GM19035 (cell line): ENCODE results near the gene DLX3.

Experiments used
- ATAC-seq: cut with Tn5 transposase; IDR thresholded peaks from one replicate; pipeline ENCODE4 v1.9.1; 2021; ENCODE audit not compliant: unreplicated experiment

Gene DLX3

DNA sequence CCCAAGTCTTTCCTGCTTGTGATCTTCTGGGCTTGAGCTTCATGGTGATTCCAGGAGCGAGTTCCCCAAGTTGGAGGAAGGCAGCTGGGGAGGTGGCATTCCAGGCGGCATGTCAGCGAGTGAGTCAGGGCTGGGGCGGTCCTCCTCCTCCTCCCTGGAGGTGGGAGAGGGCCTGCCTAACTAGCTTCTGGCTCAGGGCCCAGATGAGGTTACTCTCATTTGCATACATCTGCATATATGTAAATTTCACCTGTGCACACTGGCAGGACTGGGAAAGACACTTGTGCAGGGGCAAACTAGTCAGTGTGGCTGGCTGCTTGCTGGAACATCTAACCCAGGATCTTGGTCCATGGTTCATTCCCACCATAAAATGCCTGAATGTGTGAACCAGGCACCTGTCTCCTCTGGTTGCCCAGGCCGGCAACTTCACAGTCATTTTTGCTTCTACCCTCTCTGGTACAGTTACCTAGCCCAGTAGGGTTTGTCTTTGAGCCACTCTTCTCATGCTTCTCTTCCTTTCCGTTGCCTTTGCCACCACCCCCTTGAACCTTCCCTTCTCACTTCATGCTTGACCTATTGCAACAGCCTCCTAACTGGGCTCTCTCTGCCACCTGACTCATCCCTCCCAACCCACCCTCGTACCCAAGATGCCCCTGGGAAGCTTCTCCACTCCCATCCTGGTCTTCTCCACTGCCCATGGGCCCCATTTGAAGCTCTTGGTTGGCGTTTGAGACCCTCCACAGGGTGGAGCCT is 35.7 kb downstream of the DLX3 start:
- ATAC-seq: no peak

DNA sequence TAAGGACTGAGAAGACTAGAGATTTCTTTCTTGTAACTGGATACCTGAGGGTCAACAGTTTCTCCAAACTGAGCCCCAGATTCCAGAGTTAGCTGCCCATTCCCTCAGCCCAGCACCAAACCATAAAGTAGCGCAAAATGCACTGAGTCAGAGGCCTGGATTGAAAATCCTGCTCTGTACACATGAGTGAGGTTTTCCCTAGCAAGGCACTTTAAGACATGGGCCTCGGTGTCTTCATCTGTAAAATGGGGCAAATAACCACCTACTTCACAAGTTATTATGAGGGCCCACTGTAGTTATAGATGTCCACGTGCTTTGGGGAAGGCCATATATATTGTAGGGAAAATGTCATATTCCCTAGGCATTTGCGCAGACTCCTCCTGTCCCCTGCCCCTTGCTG is 36.3 kb downstream of the DLX3 start:
- no peak for ATAC-seq

DNA sequence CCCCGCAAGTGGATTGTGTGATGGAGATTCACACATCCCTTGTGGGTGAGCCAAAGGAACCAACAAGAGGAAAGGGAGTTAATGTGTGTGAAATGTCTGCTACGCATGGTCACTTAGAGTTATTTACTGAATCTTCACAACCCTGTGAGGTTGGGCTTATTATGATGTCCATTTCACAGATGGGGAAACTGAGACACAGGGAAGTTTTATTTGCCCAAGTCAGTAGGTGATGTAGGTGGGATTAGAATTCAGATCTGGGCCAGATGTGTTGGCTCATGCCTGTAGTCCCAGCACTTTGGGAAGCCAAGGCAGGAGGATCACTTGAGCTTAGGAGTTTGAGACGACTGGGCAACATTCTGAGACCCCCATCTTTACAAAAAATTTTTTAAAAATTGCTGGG is 37.7 kb downstream of the DLX3 start:
- ATAC-seq: no peak

DNA sequence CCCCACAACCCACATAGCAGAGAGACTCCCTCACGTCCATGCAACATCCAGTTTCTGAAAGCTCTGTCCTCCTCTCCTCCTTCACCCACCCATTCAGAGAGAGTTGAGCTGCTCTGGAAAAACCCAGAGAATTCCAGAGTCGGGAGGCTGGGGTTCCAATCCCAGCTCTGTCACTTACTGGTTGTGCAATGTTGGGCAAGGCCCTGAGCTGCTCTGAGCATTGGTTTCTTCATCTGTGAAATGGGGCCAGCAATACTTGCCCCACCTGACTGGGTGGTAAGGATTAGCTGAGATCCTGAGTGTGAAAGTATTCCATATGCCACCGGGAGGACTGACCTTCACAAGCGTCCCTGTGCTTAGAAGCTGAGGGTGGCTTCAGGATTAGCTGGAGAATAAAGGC is 38.2 kb downstream of the DLX3 start:
- ATAC-seq: no peak

DNA sequence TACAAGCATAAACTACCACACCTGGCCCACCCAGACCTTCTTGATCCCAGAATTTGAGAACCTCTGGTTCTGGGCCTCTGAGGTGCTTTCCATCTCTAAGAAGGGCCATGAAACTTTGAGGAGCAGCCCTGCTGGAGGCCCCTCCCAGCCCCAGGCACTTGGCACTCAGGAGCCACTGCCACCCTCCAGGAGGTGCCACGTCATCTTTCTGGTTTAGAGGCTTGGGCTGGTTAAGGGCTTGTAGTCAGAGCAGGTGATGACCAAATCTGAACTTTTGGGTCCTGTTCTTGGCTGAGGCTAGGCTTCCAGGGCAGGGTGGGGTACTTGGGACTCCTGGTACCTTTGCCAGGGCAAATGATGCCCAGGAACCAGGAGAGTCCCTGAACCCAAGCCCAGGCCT is 39.9 kb downstream of the DLX3 start:
- ATAC-seq: no peak

DNA sequence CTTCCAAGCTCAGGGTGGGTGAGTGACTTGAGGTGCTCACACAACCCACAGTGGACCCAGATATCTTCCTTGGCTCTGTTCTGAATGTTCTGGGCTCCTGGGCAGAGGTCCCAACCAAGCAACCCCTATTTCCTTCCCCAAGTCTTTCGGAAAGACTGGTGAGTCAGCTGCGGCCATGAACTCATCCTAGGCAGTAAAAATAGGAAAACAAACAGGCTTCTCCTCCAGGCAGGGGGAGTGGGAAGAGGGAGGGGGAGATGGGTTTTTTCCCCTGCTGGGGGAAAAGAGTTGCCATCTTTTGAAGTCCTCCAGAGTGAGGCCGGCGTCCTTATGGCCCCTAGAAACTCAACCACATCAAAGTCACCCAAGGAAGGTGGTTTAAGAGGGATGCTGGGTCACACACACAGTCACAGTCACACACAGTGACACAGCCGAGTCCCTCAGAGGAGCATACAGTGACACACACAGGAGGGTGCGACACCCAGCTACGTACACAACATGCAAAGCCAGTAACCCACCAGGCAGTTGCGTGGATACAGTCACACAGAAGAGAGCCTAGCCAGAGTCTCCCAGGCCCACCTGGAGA is 42.0 kb downstream of the DLX3 start:
- ATAC-seq: no peak

DNA sequence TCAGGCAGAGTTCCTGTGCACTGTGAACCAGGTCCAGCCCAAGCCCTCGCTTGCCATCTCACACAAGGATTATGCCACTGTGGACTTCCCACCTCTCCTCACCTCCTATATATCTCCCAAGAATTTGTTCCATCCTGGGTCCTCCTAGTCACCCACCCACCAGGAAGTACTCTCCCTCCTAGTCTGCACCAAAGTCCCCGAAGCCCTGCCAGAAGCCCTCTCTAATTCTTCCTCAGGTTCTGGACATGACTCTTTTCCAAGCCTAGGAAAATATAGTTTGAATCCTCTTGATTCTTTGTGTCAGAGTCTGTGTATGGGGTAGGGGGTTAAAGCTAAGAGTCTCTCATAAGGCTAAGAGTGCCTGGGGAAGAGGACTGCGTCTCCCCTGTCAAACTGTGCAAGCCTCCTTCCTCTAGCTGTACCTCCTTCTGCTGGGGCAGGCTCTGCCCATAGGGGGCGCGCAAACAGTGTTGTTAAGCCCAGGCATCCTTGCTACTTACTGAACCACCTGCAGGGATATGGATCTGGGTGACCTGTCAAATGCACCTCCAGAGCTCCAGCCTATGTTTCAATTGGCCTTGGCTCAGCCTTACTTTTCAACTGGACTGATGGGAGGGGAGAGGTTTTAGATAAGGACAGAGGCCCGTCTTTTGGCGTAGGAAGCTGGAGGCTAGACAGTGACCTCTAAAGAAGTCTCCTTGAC is 42.7 kb downstream of the DLX3 start:
- ATAC-seq: no peak

DNA sequence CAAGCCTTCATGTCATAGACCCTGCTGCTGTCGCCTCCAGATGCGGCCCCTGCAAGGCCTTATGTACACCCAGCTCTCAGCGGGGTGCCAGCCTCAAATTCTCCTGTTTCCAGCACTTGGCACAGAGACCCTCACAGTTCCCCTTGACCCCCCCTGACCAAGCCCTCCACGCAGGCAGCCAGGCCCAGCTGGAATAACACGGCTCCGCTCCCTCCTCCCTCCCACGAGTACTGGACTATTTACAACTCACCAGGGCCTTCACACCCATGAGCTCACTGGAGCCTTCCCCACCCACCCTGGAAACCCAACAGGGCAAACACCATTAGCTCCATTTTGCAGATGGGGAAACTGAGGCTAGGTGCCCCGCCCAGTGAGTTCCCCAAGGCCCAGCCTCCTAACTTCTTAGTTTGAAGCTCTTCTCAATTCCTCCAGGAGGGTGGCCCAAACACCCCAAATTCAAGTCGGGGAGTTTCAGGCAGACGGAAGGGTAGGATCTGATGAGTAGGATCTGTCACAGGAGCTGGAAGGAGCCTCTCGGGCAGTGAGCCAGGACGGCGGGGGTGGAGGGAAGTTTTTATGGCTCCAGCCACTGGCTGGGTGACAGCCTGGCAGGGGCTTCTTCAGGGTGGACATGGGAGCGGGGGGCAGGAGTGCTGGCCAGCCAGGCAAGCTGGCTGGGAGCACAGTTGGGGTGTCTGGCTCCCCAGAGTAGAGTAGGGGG is 43.5 kb downstream of the DLX3 start:
- no peak for ATAC-seq

DNA sequence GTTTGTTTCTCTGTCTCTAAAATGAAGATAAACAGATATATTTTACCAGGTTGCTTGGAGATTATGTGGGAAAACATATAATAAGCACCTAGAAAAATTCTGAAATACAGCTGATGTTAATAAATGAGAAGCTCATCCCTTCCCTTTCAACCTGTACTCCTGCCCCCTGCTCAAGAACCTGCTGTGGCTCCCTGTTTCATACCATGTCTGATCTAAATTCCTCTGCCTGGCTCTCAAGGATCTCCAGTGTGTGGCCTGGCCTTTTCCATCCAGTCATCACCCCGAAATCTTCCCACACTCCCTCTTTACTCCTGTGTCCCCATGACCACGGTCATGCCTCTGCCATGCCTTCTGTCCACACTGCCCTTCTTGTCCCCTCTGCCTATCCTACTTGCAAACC is 45.4 kb downstream of the DLX3 start:
- no peak for ATAC-seq

DNA sequence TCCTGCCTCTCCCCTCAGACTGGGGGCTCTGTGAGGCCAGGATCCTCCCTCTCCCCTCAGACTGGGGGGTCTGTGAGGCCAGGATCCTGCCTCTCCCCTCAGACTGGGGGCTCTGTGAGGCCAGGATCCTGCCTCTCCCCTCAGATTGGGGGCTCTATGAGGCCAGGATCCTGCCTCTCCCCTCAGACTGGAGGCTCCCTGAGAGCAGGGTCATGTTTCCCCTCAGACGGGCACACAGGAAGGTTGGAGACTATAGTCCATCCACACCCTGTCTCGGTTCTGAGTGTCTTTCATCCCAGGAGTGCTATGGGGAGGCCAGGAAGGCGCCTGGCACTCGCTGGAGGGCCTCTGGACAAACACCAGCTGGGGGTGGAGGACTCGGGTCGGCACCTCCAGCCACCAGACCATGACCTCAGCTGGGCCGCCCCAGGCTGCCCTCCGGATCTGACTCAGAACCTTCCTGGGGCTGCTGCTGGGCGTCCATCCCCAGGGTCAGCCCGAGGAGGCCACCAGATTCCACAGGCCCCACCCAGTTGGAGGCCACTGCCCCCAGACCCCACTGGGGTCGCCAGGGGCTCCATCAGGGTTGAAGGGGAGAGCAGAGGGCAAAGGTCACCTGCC is 48.0 kb downstream of the DLX3 start:
- no peak for ATAC-seq

DNA sequence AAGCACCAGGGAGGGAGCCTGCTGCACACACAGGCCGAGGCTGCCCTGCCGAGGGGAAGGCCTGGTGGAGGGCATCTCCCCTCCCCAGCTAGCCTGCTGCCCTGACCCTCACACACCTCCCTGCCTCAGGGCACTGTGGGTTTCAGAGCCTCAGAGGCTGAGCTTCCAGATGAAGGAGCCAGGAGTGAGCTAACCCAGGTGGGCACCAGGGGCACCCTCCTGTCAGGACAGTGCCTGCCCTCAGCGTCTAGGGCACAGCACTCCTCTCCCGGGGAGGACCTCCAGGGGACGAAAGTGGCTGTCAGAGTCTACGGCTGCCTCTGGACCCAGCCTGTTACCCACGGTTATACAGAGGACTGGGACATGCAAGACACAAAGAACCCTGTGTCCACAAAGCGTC is 48.8 kb downstream of the DLX3 start:
- no peak for ATAC-seq

DNA sequence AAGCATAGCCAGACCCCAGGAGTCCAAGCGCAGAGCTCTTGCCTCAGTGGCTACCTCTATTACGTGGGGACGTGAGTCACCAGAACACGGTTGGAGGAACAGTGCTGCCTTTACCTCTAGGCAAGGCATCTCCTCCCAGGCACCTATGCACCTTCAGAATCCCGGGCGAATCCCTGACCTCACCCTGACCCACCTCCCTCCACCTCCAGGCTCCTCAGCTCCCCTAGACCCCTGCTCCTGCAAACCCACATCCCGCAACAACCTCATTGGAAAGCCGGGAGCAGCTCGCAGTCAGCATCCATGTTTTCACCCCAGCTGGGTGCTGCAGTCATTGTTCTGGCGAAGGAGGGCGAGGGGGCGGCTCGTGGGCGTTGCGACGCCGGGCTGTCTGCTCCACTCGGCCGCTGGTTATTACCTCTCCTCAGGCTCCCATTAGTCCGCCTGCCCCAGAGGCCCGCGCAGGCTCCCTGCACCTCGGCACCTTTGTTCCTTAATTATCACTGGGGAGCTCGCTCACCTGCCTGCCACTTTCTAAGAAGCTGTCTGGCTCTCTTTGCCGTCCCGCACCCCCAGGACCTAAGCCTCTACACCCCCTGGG is 50.7 kb downstream of the DLX3 start:
- ATAC-seq: no peak

DNA sequence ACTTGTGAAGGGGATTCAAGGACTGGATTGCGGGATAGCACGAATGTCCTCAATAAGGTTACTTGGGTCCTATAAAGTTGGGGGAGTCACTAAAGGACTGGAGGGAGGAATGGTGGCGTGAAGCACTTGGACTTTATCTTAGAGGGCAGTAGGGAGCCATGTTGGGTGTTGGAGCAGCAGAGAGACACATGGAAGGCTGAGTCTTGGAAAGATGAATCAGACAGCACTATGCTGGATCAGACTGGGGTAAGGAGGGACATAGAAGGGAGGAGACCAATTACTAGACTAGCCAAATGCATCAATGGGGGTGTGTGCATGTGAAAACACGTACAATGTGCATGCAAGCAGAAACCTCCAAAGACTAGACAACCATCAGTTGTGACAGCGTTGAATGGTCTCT is 52.1 kb downstream of the DLX3 start:
- no peak for ATAC-seq

DNA sequence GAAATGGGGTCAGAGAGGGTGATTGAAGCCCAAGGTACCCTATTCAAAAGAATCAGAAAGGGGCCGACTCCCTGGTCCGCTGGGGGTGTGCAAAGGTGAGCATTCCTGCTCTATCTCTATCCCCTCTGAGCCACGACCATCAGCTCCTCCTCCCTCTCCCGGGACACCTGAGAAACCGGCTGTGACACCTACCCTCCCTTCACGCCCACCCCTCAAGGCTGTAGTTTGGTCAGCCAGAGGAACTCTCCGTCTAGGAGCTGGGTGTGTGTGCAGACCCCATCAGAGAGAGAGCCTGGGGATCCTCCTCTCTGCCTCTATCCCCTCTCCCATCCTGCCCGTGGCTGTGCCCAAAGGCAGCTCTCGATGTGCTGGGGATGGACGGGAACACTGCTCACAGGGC is 53.6 kb downstream of the DLX3 start:
- no peak for ATAC-seq
